RWPE1 (cell line): ENCODE measurements around the gene ZNF324B.
A peak's percentile ranks its signal among the peaks of the same experiment; 100 is the strongest.

Source experiments
- CTCF ChIA-PET: fragments of 350-600 bp; sonication (Branson Sonifier 250); formaldehyde crosslinking; extraction: SDS; loops from one replicate; lab custom pipeline; 2021; lab: Yijun Ruan, JAX
- POLR2A ChIA-PET: fragments of 400-600 bp; formaldehyde crosslinking; extraction: SDS; loops from one replicate; lab custom pipeline; 2020; ENCODE audit warnings: antibody characterized with exemption; ENCODE audit not compliant: low non-redundant PET; lab: Yijun Ruan, JAX
- DNase-seq: peaks from one replicate; pipeline ENCODE4 v3.0.0; 2012; ENCODE audit warnings: low spot score
- H3K27ac ChIP-seq: fragments of 450-650 bp; 2 replicates; pipeline ENCODE4 v1.5.1; 2017
- CTCF ChIP-seq: fragments of 450-650 bp; conservative IDR thresholded peaks from 2 replicates; pipeline ENCODE4 v1.5.1; 2017; ENCODE audit warnings: low read depth, mild to moderate bottlenecking

The ZNF324B gene

GRCh38 chr19:58474997-58475713 lies 23.7 kb downstream of the ZNF324B start:
- TF ChIP-seq CTCF: no peak
- ChIA-PET CTCF (interaction anchor here (0.7 to 1.1 kb wide), 2 partner anchors 15 to 67 kb away, joined by 3 to 6 read pairs; partner anchors contain the start of gene ZNF584), POLR2A (interaction anchor here (0.9 kb wide), 1 partner anchor 44 kb away, joined by 6 read pairs; no protein-coding TSS in a partner anchor)
- H3K27ac ChIP-seq: peak overlapping the region; percentile 93
- no peak for DNase-seq

DNA sequence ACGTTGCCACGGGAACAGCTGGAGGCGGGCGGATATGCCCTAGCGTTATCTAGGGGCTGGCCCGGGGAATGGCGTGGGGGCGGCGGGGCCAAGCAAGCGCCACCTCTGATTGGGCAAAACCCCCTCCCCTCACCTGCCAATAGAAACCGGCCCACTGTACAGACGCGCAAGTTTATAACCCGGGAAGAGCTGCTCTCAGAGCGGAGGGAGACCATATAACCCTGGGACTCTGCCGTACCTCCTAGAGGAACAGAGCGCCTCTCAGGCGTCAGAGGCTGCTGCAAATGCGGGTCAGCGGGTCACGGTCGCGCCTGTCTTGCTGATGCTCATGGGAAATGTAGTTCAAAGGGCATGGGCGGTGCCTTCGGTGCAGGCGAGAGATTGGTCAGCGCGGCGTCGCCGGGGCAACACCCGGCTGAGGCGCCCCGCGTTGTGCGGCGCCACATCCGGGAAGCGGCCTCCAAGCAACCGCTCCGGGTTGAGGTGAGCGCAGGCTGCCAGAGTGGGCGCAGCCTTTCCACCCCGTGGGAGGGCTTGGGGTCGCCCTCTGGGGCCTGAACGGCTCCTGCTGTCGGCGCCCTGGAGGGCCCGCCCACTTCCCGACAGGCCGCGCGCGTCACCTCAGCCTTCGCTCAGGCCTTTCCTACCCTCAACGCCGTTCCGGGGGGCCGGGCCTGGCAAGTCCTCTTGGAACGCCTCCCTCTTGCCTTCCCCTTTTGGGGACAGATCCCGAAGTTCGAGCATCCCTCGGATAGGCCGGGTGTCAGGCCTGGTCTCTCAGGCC lies 24.5 kb downstream of the ZNF324B start, which contains the start of gene ZNF446:
TSS of gene ZNF446 (plus strand) at position 639 of the 784 bp plus-strand sequence. CDS start 867 bp downstream, outside the sequence.
- DNase-seq: peak; percentile 92
- TF ChIP-seq CTCF: no peak
- CTCF ChIA-PET: interaction anchor here (0.7 to 1.1 kb wide), 2 partner anchors 15 to 67 kb away, joined by 3 to 6 read pairs; partner anchors contain the start of gene ZNF584
- POLR2A ChIA-PET: interaction anchor here (0.9 kb wide), 1 partner anchor 43 kb away, joined by 6 read pairs; no protein-coding TSS in a partner anchor
- peak within 1 kb of the TSS; percentile 93 for H3K27ac ChIP-seq

DNA sequence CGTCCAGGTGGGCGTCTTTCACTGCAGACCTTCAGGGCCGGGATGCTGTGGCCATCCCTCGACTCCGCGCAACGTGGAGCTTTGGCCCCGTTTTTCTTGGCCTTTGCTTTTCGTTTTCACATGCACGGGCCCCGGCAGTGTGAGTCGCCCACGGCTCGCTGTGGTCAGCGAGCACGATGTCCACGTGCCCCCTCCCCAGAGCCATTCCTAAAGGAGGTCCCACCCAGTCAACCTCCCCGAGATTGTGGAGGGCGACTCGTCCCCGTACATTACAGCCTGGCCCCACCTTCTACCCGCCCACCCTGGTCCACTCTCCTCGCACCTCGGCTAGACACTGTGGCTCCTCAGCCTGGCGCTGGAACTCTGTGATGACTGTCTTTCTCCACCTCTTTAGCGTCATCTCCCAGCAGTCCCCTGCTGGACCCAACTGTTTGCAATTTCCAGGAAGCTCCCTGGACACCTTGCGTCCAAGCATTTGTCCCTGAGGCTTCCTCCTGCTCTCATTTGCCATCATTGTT lies 25.1 kb downstream of the ZNF324B start:
- H3K27ac ChIP-seq: peak overlapping the region; percentile 93
- no peak for TF ChIP-seq CTCF
- ChIA-PET CTCF (interaction anchor here (1.0 kb wide), 1 partner anchor 25 kb away, joined by 3 read pairs; the partner anchor contains the start of gene ZNF324B), POLR2A (no interaction called here)
- no peak for DNase-seq

DNA sequence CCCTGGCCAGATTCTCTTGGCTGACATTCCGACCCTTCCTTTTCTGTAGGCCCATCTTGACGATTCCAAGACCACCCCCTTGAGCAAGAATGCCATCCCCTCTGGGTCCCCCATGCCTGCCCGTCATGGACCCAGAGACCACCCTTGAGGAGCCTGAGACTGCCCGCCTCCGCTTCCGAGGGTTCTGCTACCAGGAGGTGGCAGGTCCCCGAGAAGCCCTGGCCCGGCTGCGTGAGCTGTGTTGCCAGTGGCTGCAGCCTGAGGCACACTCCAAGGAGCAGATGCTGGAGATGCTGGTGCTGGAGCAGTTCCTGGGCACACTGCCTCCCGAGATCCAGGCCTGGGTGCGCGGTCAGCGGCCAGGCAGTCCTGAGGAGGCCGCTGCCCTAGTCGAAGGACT lies 25.7 kb downstream of the ZNF324B start:
- peak overlapping the region; percentile 93 for H3K27ac ChIP-seq
- no peak for TF ChIP-seq CTCF
- DNase-seq: no peak
- ChIA-PET POLR2A (no interaction called here), CTCF (interaction anchor here (1.0 kb wide), 1 partner anchor 26 kb away, joined by 3 read pairs; the partner anchor contains the start of gene ZNF324B)

- ChIA-PET POLR2A (no interaction called here), CTCF (no interaction called here)
- H3K27ac ChIP-seq: peak overlapping the region; percentile 93
- no peak for TF ChIP-seq CTCF
- DNase-seq: no peak
Observed at GRCh38 chr19:58477871-58478270, 26.4 kb downstream of the ZNF324B start.

DNA sequence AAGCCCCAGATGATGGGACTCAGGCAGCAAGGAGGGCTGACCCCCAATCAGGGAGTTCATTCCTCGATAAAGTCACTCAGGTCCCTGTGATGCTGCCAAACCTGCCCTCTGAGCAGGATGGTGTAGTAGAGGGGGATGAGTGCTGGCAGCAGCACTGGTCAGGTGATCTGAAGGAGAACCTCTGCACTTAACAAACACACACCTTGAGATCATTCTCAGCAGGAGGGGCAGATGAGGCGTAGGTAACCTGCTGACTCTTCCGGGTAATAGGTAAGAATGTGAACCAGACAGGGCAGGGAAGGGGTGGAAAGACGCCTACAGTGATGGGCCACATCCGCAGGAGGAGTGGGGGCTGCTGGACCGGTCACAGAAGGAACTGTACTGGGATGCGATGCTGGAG lies 27.9 kb downstream of the ZNF324B start:
- no peak for DNase-seq
- CTCF ChIA-PET: interaction anchor here (0.6 kb wide), 1 partner anchor 35 kb away, joined by 3 read pairs; no protein-coding TSS in a partner anchor
- H3K27ac ChIP-seq: peak overlapping the region; percentile 93
- POLR2A ChIA-PET: no interaction called here
- no peak for TF ChIP-seq CTCF
